Panc1 (cell line): ENCODE data around the gene LAMP2.
"Not testable (repeated sequence)": the region's sequence is repeated elsewhere in the genome, so short reads cannot be mapped to it uniquely, and the experiment has no call there.

Experiments used
- POLR2AphosphoS5 ChIP-seq: IDR thresholded peaks from 2 replicates; pipeline ENCODE4 v1.6.1; 2012; ENCODE audit warnings: mild to moderate bottlenecking, low read depth, low read length, moderate library complexity
- SIN3A ChIP-seq: IDR thresholded peaks from 2 replicates; pipeline ENCODE4 v1.6.1; 2012; ENCODE audit warnings: low read depth, mild to moderate bottlenecking, low read length, moderate library complexity, borderline replicate concordance; ENCODE audit not compliant: insufficient read depth
- TF ChIP-seq, protein P1 (sequence below): fragments of 450-650 bp; IDR thresholded peaks from 2 replicates; pipeline ENCODE4 v1.5.1; 2017; ENCODE audit warnings: mild to moderate bottlenecking
- TF ChIP-seq, protein P2 (sequence below), 2 experiments: IDR thresholded peaks; 2 replicates each; pipeline ENCODE4 v1.6.1; 2011 to 2012; ENCODE audit warnings: low read depth in 2 of 2, control low read depth in 1 of 2, low read length in 1 of 2, mild to moderate bottlenecking in 1 of 2, moderate library complexity in 1 of 2; ENCODE audit not compliant: insufficient read depth in 1 of 2

DNA sequence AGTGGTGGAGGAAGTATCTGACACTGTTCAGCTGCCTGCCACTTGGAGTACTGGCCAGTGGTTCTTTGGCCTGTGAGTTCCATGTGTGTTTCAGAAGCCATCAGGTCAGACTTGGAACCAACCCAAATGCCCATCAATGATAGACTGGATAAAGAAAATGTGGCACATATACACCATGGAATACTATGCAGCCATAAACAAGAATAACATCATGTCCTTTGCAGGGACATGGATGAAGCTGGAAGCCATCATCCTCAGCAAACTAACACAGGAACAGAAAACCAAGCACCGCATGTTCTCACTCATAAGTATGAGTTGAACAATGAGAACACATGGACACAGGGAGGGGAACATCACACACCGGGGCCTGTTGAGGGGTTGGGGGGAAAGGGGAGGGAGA is 21.0 kb upstream of the LAMP2 start:
- TF ChIP-seq, protein P1, sequence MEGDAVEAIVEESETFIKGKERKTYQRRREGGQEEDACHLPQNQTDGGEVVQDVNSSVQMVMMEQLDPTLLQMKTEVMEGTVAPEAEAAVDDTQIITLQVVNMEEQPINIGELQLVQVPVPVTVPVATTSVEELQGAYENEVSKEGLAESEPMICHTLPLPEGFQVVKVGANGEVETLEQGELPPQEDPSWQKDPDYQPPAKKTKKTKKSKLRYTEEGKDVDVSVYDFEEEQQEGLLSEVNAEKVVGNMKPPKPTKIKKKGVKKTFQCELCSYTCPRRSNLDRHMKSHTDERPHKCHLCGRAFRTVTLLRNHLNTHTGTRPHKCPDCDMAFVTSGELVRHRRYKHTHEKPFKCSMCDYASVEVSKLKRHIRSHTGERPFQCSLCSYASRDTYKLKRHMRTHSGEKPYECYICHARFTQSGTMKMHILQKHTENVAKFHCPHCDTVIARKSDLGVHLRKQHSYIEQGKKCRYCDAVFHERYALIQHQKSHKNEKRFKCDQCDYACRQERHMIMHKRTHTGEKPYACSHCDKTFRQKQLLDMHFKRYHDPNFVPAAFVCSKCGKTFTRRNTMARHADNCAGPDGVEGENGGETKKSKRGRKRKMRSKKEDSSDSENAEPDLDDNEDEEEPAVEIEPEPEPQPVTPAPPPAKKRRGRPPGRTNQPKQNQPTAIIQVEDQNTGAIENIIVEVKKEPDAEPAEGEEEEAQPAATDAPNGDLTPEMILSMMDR = not testable (repeated sequence)
- not testable (repeated sequence) for TF ChIP-seq SIN3A, POLR2AphosphoS5
- TF ChIP-seq, protein P2, sequence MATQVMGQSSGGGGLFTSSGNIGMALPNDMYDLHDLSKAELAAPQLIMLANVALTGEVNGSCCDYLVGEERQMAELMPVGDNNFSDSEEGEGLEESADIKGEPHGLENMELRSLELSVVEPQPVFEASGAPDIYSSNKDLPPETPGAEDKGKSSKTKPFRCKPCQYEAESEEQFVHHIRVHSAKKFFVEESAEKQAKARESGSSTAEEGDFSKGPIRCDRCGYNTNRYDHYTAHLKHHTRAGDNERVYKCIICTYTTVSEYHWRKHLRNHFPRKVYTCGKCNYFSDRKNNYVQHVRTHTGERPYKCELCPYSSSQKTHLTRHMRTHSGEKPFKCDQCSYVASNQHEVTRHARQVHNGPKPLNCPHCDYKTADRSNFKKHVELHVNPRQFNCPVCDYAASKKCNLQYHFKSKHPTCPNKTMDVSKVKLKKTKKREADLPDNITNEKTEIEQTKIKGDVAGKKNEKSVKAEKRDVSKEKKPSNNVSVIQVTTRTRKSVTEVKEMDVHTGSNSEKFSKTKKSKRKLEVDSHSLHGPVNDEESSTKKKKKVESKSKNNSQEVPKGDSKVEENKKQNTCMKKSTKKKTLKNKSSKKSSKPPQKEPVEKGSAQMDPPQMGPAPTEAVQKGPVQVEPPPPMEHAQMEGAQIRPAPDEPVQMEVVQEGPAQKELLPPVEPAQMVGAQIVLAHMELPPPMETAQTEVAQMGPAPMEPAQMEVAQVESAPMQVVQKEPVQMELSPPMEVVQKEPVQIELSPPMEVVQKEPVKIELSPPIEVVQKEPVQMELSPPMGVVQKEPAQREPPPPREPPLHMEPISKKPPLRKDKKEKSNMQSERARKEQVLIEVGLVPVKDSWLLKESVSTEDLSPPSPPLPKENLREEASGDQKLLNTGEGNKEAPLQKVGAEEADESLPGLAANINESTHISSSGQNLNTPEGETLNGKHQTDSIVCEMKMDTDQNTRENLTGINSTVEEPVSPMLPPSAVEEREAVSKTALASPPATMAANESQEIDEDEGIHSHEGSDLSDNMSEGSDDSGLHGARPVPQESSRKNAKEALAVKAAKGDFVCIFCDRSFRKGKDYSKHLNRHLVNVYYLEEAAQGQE (IDR thresholded peaks at IDR 0.05; ENCODE audit: insufficient read depth in 1 of 2, low read depth in 2 of 2, low read length in 1 of 2) = not testable (repeated sequence)
